BLaER1 treated with 17β-estradiol and CSF1 and Interleukin-3, amounts not matched to agents 10 nM and 100 nM (cell line): ENCODE data around the gene FAM184A.

Experiments used
- H3K27ac ChIP-seq, 11 experiments: shearing (Covaris generic); formaldehyde crosslinking; 2 replicates each; pipeline ENCODE4 v1.8.1; 2022
- H3K27me3 ChIP-seq, 11 experiments: shearing (Covaris generic); formaldehyde crosslinking; 2 replicates each; pipeline ENCODE4 v1.8.1; 2022
- H3K36me3 ChIP-seq, 11 experiments: shearing (Covaris generic); formaldehyde crosslinking; 2 replicates each; pipeline ENCODE4 v1.8.1; 2022
- H3K4me1 ChIP-seq, 10 experiments: shearing (Covaris generic); formaldehyde crosslinking; 2 replicates each; pipeline ENCODE4 v1.8.1; 2022
- H3K4me2 ChIP-seq, 11 experiments: shearing (Covaris generic); formaldehyde crosslinking; 2 replicates each; pipeline ENCODE4 v1.8.1; 2022
- H3K4me3 ChIP-seq, 10 experiments: shearing (Covaris generic); formaldehyde crosslinking; 2 replicates each; pipeline ENCODE4 v1.8.1; 2022
- H3K9ac ChIP-seq, 11 experiments: shearing (Covaris generic); formaldehyde crosslinking; 2 replicates each; pipeline ENCODE4 v1.8.1; 2022
- H3K9me3 ChIP-seq, 11 experiments: shearing (Covaris generic); formaldehyde crosslinking; replicated peaks in 1 of 11; 2 replicates each; pipeline ENCODE4 v1.8.1; 2022
- H4K20me1 ChIP-seq, 11 experiments: shearing (Covaris generic); formaldehyde crosslinking; 2 replicates each; pipeline ENCODE4 v1.8.1; 2022
- Cebpa-rat ChIP-seq, 11 experiments: shearing (Covaris generic); IDR thresholded peaks; 2 replicates each; pipeline ENCODE4 v1.8.1; 2022

FAM184A gene

DNA sequence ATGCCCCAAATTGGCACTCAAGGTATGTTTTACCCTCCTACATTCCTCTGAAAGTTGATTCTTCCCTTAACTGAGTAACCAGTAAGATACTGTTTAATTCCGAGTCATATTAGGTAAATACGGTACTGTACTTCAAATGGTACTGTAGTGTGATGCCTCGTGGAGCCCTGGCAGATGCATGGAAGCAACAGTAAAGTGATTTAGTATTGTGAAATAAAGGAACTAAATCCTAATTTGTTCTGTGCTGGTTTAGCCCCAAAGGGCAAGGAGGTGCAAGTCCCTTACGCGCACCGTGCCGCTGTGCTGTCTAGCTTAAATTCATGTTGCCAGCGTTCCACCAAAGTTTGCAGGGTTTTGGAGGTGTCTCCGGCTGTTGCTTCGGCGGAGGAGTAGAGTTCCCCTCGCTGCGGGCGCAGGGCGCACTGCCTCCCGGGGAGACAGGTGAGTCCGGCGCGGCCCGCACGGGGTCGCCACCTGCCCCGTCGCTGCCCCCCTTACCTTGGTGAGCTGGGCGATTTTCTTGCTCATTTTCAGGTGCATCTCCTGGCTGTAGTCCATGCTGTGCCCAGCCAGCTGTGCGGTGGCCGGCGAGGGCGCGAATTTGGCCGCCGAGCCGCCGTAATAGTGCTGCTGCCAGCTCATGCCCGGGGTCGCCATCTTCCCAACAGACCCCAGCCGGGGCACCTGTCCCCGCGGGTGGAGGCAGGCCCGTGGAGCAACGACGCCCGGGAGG lies 655 bp downstream of the FAM184A start:
- H3K4me1 ChIP-seq, result peaks cover 0 to 14% (median 8%) of the 10 kb centered on the region in 10 experiments; a peak in 13 of 20 replicates
- TF ChIP-seq Cebpa-rat (IDR thresholded peaks at IDR 0.05), result 0 out of 22 replicates have a peak, but pooled peaks of 3 of the 11 experiments have one; percentile 13 to 37 (median 28)
- peaks cover 0 to 5% (median 0%) of the 10 kb centered on the region in 11 experiments; a peak in 1 of 22 replicates for H3K36me3 ChIP-seq
- peaks cover 41 to 50% (median 45%) of the 10 kb centered on the region in 11 experiments for H3K27me3 ChIP-seq
- peak overlapping the region; percentile 38 to 73 (median 63); a peak in 21 of 22 replicates for H3K9ac ChIP-seq
- H4K20me1 ChIP-seq, result no peaks in the 10 kb centered on the region
- H3K27ac ChIP-seq, result 0 out of 22 replicates have a peak overlapping the region, but pooled peaks of 1 of the 11 experiments have one; percentile 13
- H3K4me2 ChIP-seq, result peak overlapping the region; percentile 82 to 96 (median 93)
- H3K4me3 ChIP-seq, result peak overlapping the region; percentile 64 to 76 (median 68)
- H3K9me3 ChIP-seq, result peaks cover 14 to 30% (median 25%) of the 10 kb centered on the region in 11 experiments

DNA sequence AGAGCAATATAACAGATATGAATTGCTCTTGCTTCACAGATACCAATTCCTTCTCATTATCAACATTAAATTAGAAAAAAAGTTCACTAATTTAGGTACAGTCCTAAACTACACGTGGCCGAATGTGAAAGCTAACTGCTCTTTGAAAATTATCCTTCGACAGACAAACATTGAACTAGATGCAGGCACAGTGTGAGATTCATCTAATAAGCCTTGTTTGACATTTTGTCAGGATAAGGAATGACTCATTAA lies 1.1 kb downstream of the FAM184A start:
- Histone ChIP-seq H3K9ac (no peak overlapping the region), H3K36me3 (no peaks in the 10 kb centered on the region), H3K27me3 (peaks cover 41 to 50% (median 45%) of the 10 kb centered on the region in 11 experiments), H3K4me1 (peaks cover 0 to 14% (median 8%) of the 10 kb centered on the region in 10 experiments; a peak in 13 of 20 replicates), H3K9me3 (peaks cover 9 to 25% (median 20%) of the 10 kb centered on the region in 11 experiments), H3K4me2 (no peak overlapping the region), H3K4me3 (no peak overlapping the region; a peak in 2 of 20 replicates), H4K20me1 (no peaks in the 10 kb centered on the region), H3K27ac (no peak overlapping the region)
- no peak for TF ChIP-seq Cebpa-rat (IDR thresholded peaks at IDR 0.05)

- Histone ChIP-seq H4K20me1 (no peaks in the 10 kb centered on the region), H3K4me3 (no peak overlapping the region), H3K36me3 (no peaks in the 10 kb centered on the region), H3K27me3 (peaks cover 41 to 50% (median 45%) of the 10 kb centered on the region in 11 experiments), H3K27ac (no peak overlapping the region), H3K4me1 (peaks cover 0 to 14% (median 8%) of the 10 kb centered on the region in 10 experiments; a peak in 13 of 20 replicates), H3K9ac (no peak overlapping the region), H3K9me3 (peaks cover 4 to 20% (median 15%) of the 10 kb centered on the region in 11 experiments; a peak in 21 of 22 replicates), H3K4me2 (no peak overlapping the region)
- no peak for TF ChIP-seq Cebpa-rat (IDR thresholded peaks at IDR 0.05)
These were observed 1.7 kb downstream of the FAM184A start for GRCh38 chr6:119076576-119077390.

- Histone ChIP-seq H3K36me3 (no peaks in the 10 kb centered on the region), H3K9ac (no peak overlapping the region), H3K9me3 (peaks cover 0 to 14% (median 9%) of the 10 kb centered on the region in 11 experiments; a peak in 13 of 22 replicates), H3K4me1 (peaks cover 0 to 14% (median 8%) of the 10 kb centered on the region in 10 experiments; a peak in 13 of 20 replicates), H3K27ac (no peak overlapping the region), H3K27me3 (peaks cover 41 to 50% (median 45%) of the 10 kb centered on the region in 11 experiments), H4K20me1 (no peaks in the 10 kb centered on the region), H3K4me3 (no peak overlapping the region), H3K4me2 (no peak overlapping the region)
- no peak for TF ChIP-seq Cebpa-rat (IDR thresholded peaks at IDR 0.05)
These were observed 2.3 kb downstream of the FAM184A start for GRCh38 chr6:119076173-119076572.

- H3K9me3 ChIP-seq, result peaks cover 0 to 10% (median 7%) of the 10 kb centered on the region in 11 experiments; a peak in 10 of 22 replicates
- no peak for TF ChIP-seq Cebpa-rat (IDR thresholded peaks at IDR 0.05)
- H3K9ac ChIP-seq, result no peak overlapping the region
- H3K4me3 ChIP-seq, result no peak overlapping the region
- no peak overlapping the region for H3K27ac ChIP-seq
- H3K36me3 ChIP-seq, result no peaks in the 10 kb centered on the region
- H3K4me2 ChIP-seq, result no peak overlapping the region
- H4K20me1 ChIP-seq, result no peaks in the 10 kb centered on the region
- H3K27me3 ChIP-seq, result peaks cover 41 to 46% (median 45%) of the 10 kb centered on the region in 11 experiments
- H3K4me1 ChIP-seq, result peaks cover 0 to 14% (median 8%) of the 10 kb centered on the region in 10 experiments; a peak in 13 of 20 replicates
These were observed 3.1 kb downstream of the FAM184A start for GRCh38 chr6:119075200-119075981.

GRCh38 chr6:119073307-119074051 lies 5.0 kb downstream of the FAM184A start:
- TF ChIP-seq Cebpa-rat (IDR thresholded peaks at IDR 0.05), result no peak
- H3K27me3 ChIP-seq, result peaks cover 23 to 27% (median 26%) of the 10 kb centered on the region in 11 experiments
- H3K4me3 ChIP-seq, result no peak overlapping the region
- H3K4me2 ChIP-seq, result no peak overlapping the region
- no peaks in the 10 kb centered on the region for H3K36me3 ChIP-seq
- no peaks in the 10 kb centered on the region for H4K20me1 ChIP-seq
- H3K9me3 ChIP-seq, result peaks cover 0 to 9% (median 7%) of the 10 kb centered on the region in 11 experiments; a peak in 10 of 22 replicates
- no peak overlapping the region for H3K9ac ChIP-seq
- H3K4me1 ChIP-seq, result peaks cover 0 to 14% (median 7%) of the 10 kb centered on the region in 10 experiments; a peak in 12 of 20 replicates
- H3K27ac ChIP-seq, result no peak overlapping the region

- peaks cover 4 to 8% (median 7%) of the 10 kb centered on the region in 11 experiments; a peak in 18 of 22 replicates for H3K27me3 ChIP-seq
- H3K4me1 ChIP-seq, result peaks cover 0 to 6% (median 0%) of the 10 kb centered on the region in 10 experiments; a peak in 3 of 20 replicates
- H3K27ac ChIP-seq, result no peak overlapping the region
- no peaks in the 10 kb centered on the region for H4K20me1 ChIP-seq
- H3K36me3 ChIP-seq, result no peaks in the 10 kb centered on the region
- H3K4me2 ChIP-seq, result no peak overlapping the region
- H3K9me3 ChIP-seq, result no peaks in the 10 kb centered on the region
- TF ChIP-seq Cebpa-rat (IDR thresholded peaks at IDR 0.05), result no peak
- no peak overlapping the region for H3K9ac ChIP-seq
- no peak overlapping the region for H3K4me3 ChIP-seq
These were observed 6.9 kb downstream of the FAM184A start for GRCh38 chr6:119071576-119071975.

- H3K36me3 ChIP-seq, result no peaks in the 10 kb centered on the region
These were observed 11.4 kb downstream of the FAM184A start for GRCh38 chr6:119067091-119067490.

More at GRCh38 chr6:119067091-119067490, 11.4 kb downstream of the FAM184A start:
- no peaks in the 10 kb centered on the region for H3K9me3 ChIP-seq
- no peak for TF ChIP-seq Cebpa-rat (IDR thresholded peaks at IDR 0.05)
- H3K9ac ChIP-seq, result no peak overlapping the region
- no peak overlapping the region for H3K4me2 ChIP-seq
- H3K4me3 ChIP-seq, result no peak overlapping the region
- no peak overlapping the region for H3K27ac ChIP-seq
- no peaks in the 10 kb centered on the region for H3K27me3 ChIP-seq
- no peaks in the 10 kb centered on the region for H3K4me1 ChIP-seq
- H4K20me1 ChIP-seq, result no peaks in the 10 kb centered on the region
